Measurements from ENCODE around the gene ST6GALNAC4.
"Not testable (repeated sequence)": the region's sequence is repeated elsewhere in the genome, so short reads cannot be mapped to it uniquely, and the experiment has no call there.

The ST6GALNAC4 gene

GRCh38 chr9:127884976-127885490 lies 31.8 kb downstream of the ST6GALNAC4 start:
- DNase-seq = no peak

GRCh38 chr9:127884427-127884911 lies 32.4 kb downstream of the ST6GALNAC4 start:
- no peak for DNase-seq

GRCh38 chr9:127883959-127884358 lies 32.9 kb downstream of the ST6GALNAC4 start:
- DNase-seq = no peak

DNA sequence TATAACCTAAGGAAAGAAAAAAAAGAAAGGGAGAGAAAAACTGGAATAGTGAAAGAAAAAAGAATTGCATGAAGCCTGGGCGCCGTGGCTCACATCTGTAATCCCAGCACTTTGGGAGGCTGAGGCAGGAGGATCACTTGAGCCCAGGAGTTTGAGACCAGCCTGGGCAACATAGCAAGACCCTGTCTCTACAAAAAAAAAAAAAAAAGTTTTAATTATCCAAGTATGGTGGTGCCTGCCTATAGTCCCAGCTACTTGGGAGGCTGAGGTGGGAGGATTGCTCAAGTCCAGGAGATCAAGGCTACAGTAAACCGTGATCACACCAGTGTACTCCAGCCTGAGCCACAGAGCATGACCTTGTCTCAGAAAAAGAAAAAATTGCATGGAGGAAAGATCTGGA lies 35.1 kb downstream of the ST6GALNAC4 start:
- DNase-seq = not testable (repeated sequence)

DNA sequence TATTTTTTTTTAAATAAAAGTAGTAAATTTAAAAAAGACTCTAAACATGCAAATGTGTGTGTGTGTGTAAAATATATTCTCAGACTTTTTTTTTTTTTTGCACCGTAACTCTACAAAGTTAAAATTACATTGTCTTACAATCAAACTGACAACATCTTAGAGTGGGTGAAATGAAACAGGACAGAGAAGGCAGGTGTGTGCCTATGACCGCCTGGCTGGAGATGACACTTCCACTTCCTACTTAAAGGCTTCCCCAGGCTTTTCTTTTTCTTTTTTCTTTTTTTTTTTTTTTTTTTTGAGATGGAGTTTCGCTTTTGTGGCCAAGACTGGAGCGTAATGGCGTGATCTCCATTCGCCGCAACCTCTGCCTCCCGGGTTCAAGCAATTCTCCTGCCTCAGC lies 36.7 kb downstream of the ST6GALNAC4 start:
- no peak for DNase-seq

DNA sequence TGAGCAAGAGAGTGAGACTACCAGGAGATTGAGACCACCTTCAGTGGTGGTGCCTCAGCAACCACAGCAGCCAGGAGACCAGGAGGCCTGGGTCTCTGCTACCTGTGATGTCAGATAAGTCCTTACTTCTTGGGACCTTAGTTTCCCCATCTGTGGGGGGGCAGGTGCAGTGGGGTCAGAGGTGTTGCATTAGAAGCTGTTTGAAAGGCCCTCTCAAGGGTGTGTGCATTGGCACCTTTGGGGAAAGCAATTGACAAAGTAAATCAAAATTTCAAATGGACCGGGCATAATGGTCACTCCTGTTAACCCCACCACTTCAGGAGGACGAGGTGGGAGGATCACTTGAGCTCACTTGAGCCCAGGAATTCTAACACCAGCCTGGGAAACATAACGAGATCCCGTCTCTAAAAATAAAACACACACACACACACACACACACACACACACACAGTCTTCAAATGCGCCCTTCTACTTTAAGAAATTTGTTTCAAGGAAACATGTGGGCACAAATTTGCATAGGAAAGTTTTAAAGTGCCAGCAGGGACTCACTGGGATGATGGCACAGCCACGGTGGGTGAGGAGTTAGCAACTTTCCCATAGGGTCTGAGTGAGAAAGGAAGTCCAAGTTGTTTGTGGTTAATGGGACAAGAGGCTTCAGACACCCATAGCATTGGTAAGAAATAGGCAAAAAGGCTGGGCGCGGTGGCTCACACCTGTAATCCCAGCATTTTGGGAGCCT lies 38.0 kb downstream of the ST6GALNAC4 start:
- no peak for DNase-seq

GRCh38 chr9:127878001-127878651 lies 38.7 kb downstream of the ST6GALNAC4 start:
- DNase-seq = no peak

DNA sequence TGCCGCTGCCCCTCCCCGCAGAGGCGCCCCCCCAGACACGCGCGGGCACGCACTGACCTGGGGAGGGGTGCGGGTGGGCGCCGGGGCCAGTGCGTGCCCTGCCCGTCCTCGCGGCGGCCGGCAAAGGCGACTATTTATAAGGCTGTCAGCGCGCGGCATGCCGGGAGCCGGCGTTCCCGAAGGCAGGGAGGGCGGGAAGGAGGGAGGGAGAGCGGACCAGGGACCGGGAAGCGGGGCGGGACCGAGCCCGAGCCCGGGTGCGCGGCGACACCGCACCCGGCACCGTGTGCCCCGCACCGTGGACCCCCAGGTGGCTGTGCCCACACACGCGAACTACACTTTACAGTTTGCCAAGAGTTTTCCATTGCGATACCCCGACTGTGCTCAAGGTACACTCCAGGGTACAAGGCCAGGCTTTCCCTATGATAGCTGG lies 39.3 kb downstream of the ST6GALNAC4 start, which contains the start of gene AK1:
AK1 (minus strand) TSS at position 110 of the 433 bp plus-strand sequence. CDS start 3,058 bp downstream, outside the sequence.
- DNase-seq = peak in 1 of 2 experiments; percentile 56

GRCh38 chr9:127876764-127877562 lies 39.9 kb downstream of the ST6GALNAC4 start:
- no peak for DNase-seq

DNA sequence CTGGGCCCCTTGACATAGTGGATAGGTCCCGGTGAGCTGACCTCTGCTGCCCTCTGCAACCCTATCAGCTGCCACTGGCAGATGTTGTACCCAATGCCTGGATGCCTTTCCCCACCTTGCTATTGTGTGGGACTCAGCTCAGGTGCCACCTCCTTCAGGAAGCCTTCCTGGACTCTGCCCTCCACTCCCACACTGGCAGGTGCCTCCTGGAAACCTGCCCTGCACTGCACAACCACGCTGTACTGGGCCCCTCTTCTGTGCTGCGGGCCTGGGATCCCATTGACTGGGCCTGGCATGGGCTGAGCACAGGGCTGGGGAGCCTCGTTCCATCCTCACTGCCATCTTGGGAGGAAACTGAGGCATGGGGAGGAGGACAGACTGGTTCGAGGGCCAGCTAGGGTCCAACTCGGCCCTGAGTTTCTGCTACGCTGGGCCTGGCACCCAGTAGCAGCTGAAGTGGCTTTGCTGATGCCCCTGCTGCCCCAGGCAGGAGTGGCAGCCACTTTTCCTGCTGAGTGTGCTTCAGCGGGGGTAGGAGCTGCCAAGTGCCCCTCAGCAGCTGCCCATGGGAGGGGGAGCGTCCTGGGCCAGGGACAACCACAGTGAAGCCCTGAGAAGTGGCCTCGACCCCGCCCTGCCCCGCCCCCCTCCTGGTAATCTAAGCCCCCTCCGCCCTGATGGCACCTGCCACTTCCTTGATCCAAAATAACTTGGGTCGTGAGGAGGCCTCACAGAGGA lies 40.6 kb downstream of the ST6GALNAC4 start:
- DNase-seq = no peak

DNA sequence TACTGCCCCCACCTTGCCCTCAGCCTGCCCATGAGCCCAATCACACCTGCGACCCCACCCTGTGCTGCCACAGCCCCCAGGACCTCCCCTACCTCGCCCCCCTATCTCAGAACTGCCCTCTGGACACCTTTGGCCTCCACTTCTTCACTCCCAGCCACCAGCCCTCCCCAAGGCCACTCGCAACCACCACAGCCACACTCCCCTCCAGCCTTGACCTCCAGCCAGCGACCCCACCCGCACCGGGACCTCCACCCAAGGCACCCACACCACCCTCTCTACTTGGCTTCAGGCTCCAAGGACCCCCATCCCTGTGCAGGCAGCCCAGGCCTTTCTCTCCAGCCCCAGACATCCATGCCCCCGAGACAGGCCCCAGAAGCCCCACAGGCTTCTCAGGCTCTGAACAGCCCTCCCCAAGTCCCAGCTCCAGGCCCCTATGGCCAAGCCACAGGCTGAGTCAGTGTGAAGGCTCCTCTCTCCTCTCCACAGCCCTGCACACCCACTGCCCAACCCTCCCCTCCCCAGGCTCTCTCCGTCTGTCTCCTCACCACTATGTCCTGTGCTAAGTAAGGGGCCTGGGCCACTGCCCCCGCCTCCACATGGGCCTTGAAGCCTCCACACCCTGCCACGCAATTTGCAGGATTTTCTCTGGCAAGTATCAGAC lies 41.4 kb downstream of the ST6GALNAC4 start:
- DNase-seq = no peak

- no peak for DNase-seq
These were observed 42.3 kb downstream of the ST6GALNAC4 start for GRCh38 chr9:127874301-127875221.

DNA sequence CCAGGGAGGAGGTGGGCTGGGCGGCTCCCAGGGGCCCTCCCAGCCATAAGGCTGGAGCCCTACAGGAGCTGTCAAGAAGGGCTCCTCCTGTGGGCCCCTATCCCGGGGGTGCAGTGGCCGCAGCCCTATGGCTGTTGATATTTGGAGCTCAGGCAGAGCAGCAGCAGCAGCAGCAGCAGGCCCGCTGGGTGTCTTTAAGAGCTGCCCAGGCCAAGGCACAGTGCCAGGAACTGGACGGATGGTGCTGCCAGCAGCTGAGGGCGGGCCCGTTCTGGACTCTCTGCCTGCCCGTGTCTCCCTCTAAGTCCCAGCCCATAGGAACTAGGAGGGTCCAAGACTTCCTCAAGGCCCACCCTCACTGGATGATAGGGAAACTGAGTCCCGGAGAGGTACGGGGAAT lies 43.0 kb downstream of the ST6GALNAC4 start:
- no peak for DNase-seq

DNA sequence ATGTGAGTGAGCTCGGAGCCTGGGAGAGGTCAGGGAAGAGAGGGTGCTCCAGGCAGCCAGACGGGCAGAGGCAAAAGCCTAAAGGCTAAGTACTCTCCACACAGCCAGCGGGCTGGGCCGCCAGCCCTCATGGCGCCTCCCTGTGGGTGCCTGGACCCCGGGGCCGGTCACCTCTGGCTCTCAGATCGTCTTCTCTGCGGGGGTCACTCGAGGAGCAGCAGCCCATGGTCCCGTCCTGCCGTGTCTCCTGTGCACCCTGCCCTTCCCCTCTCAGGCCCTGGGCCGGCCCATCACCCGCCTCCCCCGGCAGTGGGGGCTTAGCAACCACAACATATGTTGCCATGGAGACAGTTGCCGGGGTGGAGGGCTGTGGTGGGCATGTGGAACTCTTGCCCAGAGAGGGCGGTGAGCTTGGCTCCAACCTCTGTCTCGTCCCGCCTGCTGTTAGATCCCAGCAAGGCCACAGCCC lies 43.6 kb downstream of the ST6GALNAC4 start:
- no peak for DNase-seq

- no peak for DNase-seq
These were observed 44.2 kb downstream of the ST6GALNAC4 start for GRCh38 chr9:127872369-127873222.

GRCh38 chr9:127871531-127871930 lies 45.3 kb downstream of the ST6GALNAC4 start:
- DNase-seq = no peak

DNA sequence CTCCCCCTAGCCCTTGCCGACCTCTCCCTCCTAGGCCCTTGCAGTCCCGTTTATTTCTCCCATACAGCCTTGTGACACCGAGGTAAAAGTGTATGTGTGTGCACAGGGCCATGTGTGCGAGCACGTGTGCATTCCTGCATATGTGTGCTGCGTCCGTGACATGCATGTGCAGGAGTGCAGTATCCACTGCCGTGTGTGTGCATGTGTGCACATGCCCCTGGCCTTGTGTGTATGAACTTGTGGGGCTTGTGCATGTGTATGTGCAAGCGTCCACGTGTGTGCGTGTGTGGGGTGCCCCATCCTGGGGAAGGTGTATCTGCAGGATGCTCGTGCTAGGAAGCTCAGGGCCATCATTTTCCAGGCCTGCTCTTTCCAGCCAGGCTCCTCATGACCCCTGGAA lies 46.0 kb downstream of the ST6GALNAC4 start:
- no peak for DNase-seq

DNA sequence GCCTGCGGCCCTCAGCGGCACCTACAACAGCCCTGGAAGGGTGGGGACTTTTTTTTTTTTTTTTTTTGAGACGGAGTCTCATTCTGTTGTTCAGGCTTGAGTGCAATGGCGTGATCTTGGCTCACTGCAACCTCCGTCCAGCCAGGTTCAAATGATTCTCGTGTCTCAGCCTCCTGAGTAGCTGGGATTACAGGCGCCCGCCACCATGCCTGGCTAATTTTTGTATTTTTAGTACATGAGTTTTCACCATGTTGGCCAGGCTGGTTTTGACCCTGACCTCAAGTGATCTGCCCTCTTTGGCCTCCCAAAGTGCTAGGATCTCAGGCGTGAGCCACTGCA lies 46.7 kb downstream of the ST6GALNAC4 start:
- DNase-seq = not testable (repeated sequence)

DNA sequence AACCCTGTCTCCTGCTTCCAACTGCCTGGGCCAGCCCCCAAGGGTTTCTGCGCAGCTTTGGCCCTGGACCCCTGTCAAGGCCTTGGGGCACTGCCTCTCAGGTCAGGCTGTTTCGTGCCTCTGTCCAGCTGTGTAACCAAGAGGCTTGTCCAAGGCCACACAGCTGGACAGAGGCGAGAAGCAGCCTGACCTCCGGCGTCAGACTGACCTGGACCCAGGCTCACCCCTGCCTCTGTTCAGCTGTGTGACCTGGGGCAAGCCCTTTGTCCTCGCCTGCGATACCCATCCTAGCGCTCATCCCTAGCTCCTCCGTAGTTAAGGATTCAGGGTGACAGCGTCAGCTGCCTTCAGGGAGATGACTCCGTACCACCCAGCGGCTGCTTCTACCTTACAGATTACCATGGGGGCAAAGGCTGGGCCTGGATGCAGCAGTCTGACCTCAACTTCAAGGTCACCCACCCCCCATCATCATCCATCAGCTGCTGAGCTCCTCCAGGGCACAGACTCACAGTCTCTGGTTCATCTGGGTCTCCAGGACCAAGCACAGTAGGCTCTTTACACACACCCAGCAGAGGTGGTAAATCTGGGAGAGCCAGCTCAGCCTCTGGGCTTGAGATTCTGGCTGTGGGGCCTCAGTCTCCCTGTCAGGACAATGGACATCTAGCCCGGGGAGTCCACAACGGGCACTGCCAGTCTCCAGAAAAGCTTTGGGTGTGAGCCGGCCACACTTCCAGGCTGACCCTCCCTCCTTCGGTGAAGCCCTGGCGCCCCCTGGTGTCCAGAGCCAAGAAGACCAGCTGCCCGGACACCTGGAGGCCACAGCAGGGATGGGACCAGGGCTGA lies 47.3 kb downstream of the ST6GALNAC4 start:
- peak; percentile 76 to 79 for DNase-seq
